ENCODE measurements around the gene CEP85L. TPM values are rescaled to one million over a fixed set of nuclear protein-coding genes. Genes with fewer than 3 reads are reported as not detected.

The CEP85L gene
- total RNA-seq, 1 donor from 2014 or later, result 12.6 TPM

GRCh38 chr6:118650582-118651281, 659 bp downstream of the CEP85L start:
- Histone ChIP-seq H3K4me1 (peaks cover 10% of the 10 kb centered on the region), H2AFZ (replicated peaks) (peak overlapping the region; percentile 91), H3F3A (ENCODE audit: low read depth) (peaks cover 25% of the 10 kb centered on the region), H3K79me2 (ENCODE audit: low read depth) (no peaks in the 10 kb centered on the region), H3K4me3 (peak overlapping the region; percentile 79), H3K27me3 (peaks cover 15% of the 10 kb centered on the region), H3K4me2 (peak overlapping the region; percentile 86), H3K36me3 (no peaks in the 10 kb centered on the region), H4K20me1 (ENCODE audit: low read depth) (no peaks in the 10 kb centered on the region), H3K27ac (peak overlapping the region; percentile 89), H3K9me3 (ENCODE audit: low read depth) (no peaks in the 10 kb centered on the region), H3K9ac (peak overlapping the region; percentile 67)
- peak; percentile 14 for TF ChIP-seq CTCF (IDR thresholded peaks at IDR 0.05)
- TF ChIP-seq EZH2 (IDR thresholded peaks at IDR 0.05), result no peak
- peak; percentile 69 for DNase-seq (ENCODE audit: low spot score)
- Mint-ChIP-seq H3K27ac (no peak overlapping the region), H3K4me3 (peak overlapping the region; percentile 93), H3K36me3 (peaks cover 4% of the 10 kb centered on the region), H3K27me3 (ENCODE audit: insufficient read depth, low read depth) (no peaks in the 10 kb centered on the region), H3K9me3 (peaks cover 3% of the 10 kb centered on the region), H3K4me1 (peaks cover 13% of the 10 kb centered on the region)

DNA sequence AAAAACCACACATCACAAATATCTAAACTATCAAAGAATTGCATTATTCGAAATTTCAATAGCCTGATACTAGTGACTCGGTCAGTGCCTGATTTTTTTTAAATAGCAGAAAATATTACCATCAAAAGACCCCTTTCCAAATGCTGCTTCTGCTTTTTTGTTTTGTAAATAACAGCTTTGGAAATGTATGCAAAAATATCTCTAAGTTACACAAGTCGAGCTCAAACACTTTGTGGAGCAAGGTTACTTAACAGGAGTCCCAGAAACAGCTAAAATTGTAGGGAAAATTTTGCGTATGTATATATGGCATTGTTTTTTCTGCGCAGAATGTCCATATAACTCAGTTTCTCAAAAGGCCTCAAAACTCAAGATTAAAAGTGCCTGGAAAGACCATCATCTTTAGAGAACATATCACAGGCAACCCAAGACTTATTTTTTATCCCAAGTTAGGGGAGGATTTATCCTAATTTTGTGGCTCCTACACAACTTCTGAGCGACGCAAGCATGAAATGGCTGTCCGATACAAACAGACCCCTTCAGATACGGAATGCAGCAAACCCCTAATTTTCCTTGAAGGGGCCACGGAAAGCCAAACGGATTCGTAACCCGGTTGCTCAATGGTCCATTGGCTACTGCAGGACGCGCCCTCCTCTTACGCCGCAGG, 1.3 kb downstream of the CEP85L start:
- Histone ChIP-seq H3K4me1 (peaks cover 10% of the 10 kb centered on the region), H3K27ac (no peak overlapping the region), H3K36me3 (no peaks in the 10 kb centered on the region), H2AFZ (replicated peaks) (peak overlapping the region; percentile 91), H3F3A (ENCODE audit: low read depth) (peaks cover 25% of the 10 kb centered on the region), H3K79me2 (ENCODE audit: low read depth) (no peaks in the 10 kb centered on the region), H3K9me3 (ENCODE audit: low read depth) (no peaks in the 10 kb centered on the region), H3K4me3 (peak overlapping the region; percentile 79), H4K20me1 (ENCODE audit: low read depth) (no peaks in the 10 kb centered on the region), H3K4me2 (peak overlapping the region; percentile 86), H3K27me3 (peaks cover 15% of the 10 kb centered on the region), H3K9ac (peak overlapping the region; percentile 67)
- Mint-ChIP-seq H3K27ac (peak overlapping the region; percentile 39), H3K4me3 (peak overlapping the region; percentile 93), H3K9me3 (peaks cover 3% of the 10 kb centered on the region), H3K36me3 (peaks cover 4% of the 10 kb centered on the region), H3K27me3 (ENCODE audit: insufficient read depth, low read depth) (no peaks in the 10 kb centered on the region), H3K4me1 (peaks cover 13% of the 10 kb centered on the region)
- TF ChIP-seq CTCF (IDR thresholded peaks at IDR 0.05) (no peak), EZH2 (IDR thresholded peaks at IDR 0.05) (no peak), EZH2phosphoT487 (IDR thresholded peaks at IDR 0.05) (no peak)
- no peak for DNase-seq (ENCODE audit: low spot score)

DNA sequence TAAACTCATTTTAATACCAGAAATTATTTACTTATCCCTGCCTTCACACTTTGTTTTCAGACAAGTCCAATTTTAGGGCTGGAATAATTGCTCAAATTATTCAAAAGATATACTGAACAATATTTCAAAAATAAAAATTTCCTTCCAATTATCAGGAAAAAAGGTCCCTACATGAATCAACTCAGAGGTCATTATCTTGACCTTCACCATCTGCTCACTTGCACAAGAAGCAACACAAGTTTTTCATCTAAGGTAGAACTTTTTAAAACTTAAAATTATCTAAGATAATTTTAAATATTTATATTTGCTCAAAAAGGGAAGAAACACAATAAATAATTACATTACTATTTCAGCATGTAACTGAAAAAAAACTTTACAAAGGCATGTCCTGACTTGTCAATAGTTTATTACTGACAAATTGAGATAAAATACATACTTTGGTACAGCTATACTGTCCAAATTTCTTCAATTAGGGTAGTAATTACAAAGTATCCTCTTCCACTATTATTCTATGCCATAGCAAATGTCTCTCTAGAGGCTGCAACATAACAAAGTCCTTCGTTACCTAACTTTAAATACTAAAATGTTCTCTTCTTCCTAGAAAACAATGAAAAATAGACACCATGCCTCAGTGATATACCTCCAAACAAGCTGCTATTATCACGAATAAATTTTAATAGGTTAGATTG, 2.4 kb downstream of the CEP85L start:
- no peaks in the 10 kb centered on the region for H3K27me3 Mint-ChIP-seq (ENCODE audit: insufficient read depth, low read depth)
- H3K4me2 ChIP-seq, result peak overlapping the region; percentile 86
- H3K9me3 Mint-ChIP-seq, result peaks cover 3% of the 10 kb centered on the region
- H3K4me3 Mint-ChIP-seq, result peak overlapping the region; percentile 93
- peaks cover 6% of the 10 kb centered on the region for H3K36me3 Mint-ChIP-seq
- H3F3A ChIP-seq (ENCODE audit: low read depth), result peaks cover 25% of the 10 kb centered on the region
- no peak for DNase-seq (ENCODE audit: low spot score)
- peaks cover 10% of the 10 kb centered on the region for H3K4me1 ChIP-seq
- no peaks in the 10 kb centered on the region for H3K9me3 ChIP-seq (ENCODE audit: low read depth)
- no peak overlapping the region for H3K27ac ChIP-seq
- no peak overlapping the region for H3K9ac ChIP-seq
- no peak for TF ChIP-seq EZH2 (IDR thresholded peaks at IDR 0.05)
- H3K36me3 ChIP-seq, result no peaks in the 10 kb centered on the region
- H4K20me1 ChIP-seq (ENCODE audit: low read depth), result no peaks in the 10 kb centered on the region
- H3K27me3 ChIP-seq, result peaks cover 15% of the 10 kb centered on the region
- no peak overlapping the region for H3K27ac Mint-ChIP-seq
- peaks cover 20% of the 10 kb centered on the region for H3K4me1 Mint-ChIP-seq
- H3K79me2 ChIP-seq (ENCODE audit: low read depth), result no peaks in the 10 kb centered on the region
- no peak overlapping the region for H2AFZ ChIP-seq (replicated peaks)
- H3K4me3 ChIP-seq, result no peak overlapping the region
